Thyroid gland (tissue), 4 donors: ENCODE results near the gene SLCO2B1.

Experiments
- POLR2A ChIP-seq, 2 donors: fragments of 450-650 bp; IDR thresholded peaks; one replicate each; pipeline ENCODE4 v1.6.1; 2017; ENCODE audit warnings: antibody characterized with exemption in 2 of 2, mild to moderate bottlenecking in 2 of 2, moderate library complexity in 1 of 2
- TF ChIP-seq, protein P1 (sequence below), 6 experiments: fragments of 200-600 bp in 3 of 6; fragments of 450-650 bp in 3 of 6; sonication (generic) in 3 of 6; IDR thresholded peaks; one replicate each; pipeline ENCODE4 v1.5.1; 2016 to 2019; ENCODE audit warnings: antibody characterized with exemption in 6 of 6, mild to moderate bottlenecking in 2 of 6, inconsistent platforms in 1 of 6, moderate library complexity in 1 of 6

DNA sequence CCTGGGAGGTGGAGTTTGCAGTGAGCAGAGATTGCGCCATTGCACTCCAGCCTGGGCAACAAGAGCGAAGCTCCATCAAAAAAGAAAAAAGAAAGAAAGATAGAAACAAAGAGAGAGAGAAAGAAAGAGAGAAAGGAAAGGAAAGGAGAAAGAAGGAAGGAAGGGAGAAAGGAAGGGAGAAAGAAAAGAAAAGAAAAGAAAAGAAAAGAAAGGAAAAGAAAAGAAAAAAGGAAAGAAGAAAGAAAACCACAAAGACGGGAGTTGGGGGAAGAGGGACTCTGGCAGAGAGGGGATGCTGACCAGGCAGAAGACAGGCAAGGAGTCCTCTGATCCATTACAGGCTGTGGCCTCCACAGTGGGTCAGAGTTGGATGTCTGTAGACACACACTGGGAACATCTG is 18.8 kb upstream of the SLCO2B1 start:
- TF ChIP-seq, protein P1, sequence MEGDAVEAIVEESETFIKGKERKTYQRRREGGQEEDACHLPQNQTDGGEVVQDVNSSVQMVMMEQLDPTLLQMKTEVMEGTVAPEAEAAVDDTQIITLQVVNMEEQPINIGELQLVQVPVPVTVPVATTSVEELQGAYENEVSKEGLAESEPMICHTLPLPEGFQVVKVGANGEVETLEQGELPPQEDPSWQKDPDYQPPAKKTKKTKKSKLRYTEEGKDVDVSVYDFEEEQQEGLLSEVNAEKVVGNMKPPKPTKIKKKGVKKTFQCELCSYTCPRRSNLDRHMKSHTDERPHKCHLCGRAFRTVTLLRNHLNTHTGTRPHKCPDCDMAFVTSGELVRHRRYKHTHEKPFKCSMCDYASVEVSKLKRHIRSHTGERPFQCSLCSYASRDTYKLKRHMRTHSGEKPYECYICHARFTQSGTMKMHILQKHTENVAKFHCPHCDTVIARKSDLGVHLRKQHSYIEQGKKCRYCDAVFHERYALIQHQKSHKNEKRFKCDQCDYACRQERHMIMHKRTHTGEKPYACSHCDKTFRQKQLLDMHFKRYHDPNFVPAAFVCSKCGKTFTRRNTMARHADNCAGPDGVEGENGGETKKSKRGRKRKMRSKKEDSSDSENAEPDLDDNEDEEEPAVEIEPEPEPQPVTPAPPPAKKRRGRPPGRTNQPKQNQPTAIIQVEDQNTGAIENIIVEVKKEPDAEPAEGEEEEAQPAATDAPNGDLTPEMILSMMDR (IDR thresholded peaks at IDR 0.05): no peak
- TF ChIP-seq POLR2A (IDR thresholded peaks at IDR 0.05): no peak
